ENCODE results near the gene ACSS1.

ACSS1 gene

DNA sequence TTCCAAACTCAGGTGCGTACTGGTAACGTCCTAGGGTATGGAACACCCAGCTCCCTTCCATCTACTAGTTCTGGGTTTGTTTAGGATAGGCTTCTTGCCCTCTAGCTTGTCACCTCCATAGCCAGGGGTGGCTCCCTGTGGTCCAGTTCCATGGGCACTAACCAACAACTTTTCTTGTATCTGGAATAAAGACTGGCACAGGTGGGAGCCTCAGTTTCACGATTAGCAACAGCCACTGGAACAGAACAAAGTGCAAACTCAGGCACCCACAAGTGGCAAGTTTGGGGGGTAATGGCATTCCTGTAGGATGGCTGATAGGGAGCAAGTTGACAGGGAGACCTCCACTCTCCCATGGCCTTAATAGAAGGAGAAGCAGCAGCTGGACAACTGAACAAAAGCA is 59.8 kb downstream of the ACSS1 start:
- TF ChIP-seq FOXP2 (optimal IDR thresholded peaks at IDR 0.05; ENCODE audit: control extremely low read depth, extremely low read length, insufficient read depth) = no peak
- no peaks in the 10 kb centered on the region for H3K36me3 ChIP-seq (ENCODE audit: insufficient read depth, low read length)
- no peak overlapping the region for H3K27ac ChIP-seq
- H3K9me3 ChIP-seq (ENCODE audit: low read depth, low read length) = no peaks in the 10 kb centered on the region
- no peak for DNase-seq (ENCODE audit: low read depth, low spot score)
- H3K4me3 ChIP-seq = no peak overlapping the region
- H3K9ac ChIP-seq (ENCODE audit: insufficient read length) = no peak overlapping the region

- Histone ChIP-seq H3K27ac (no peak overlapping the region), H3K36me3 (ENCODE audit: insufficient read depth, low read length) (no peaks in the 10 kb centered on the region), H3K4me3 (no peak overlapping the region), H3K9me3 (ENCODE audit: low read depth, low read length) (no peaks in the 10 kb centered on the region), H3K9ac (ENCODE audit: insufficient read length) (no peak overlapping the region)
- no peak for DNase-seq (ENCODE audit: low read depth, low spot score)
- TF ChIP-seq POLR2AphosphoS5 (IDR thresholded peaks at IDR 0.05; ENCODE audit: borderline replicate concordance, low read depth, low read length) (no peak), FOXP2 (optimal IDR thresholded peaks at IDR 0.05; ENCODE audit: control extremely low read depth, extremely low read length, insufficient read depth) (no peak), EZH2 (IDR thresholded peaks at IDR 0.05) (no peak)
These were observed 61.2 kb downstream of the ACSS1 start for GRCh38 chr20:24996449-24997377.

DNA sequence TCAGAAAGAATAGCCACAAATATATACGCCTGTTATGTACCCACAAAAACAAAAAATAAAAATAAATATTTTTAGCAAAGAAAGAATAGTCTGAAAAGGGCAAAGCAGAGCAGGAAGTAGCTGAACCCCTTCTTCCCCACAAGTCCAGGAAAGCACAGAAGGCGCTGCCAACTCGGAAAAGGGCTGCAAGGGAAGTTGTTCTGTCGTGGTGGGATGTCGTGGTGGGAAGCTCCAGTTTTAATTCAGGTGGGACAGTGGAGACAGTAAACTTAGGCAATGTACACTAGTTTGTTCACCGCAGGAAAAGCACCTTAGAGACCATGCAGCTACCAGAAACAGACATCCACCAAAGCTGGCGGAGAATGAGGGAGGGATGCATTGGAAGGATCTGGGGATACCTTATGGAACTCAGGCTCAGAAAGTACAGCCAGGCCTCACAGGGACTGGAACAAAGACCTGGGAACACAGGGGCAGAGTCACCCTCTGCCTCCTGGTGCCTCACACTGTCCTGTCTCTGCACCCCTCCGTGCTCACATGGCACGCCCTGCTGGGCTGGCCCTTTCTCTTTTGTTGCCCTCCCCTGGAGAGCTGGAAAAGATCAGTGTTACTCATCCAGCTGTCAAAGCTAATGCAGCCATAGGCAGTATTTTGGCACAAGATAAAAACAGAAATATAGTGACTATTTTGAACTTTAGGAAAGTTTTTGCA is 62.0 kb downstream of the ACSS1 start:
- no peak for DNase-seq (ENCODE audit: low read depth, low spot score)
- TF ChIP-seq EZH2 (IDR thresholded peaks at IDR 0.05) = no peak
- no peak for TF ChIP-seq FOXP2 (optimal IDR thresholded peaks at IDR 0.05; ENCODE audit: control extremely low read depth, extremely low read length, insufficient read depth)
- no peak for TF ChIP-seq POLR2AphosphoS5 (IDR thresholded peaks at IDR 0.05; ENCODE audit: borderline replicate concordance, low read depth, low read length)
- Histone ChIP-seq H3K4me3 (no peak overlapping the region), H3K36me3 (ENCODE audit: insufficient read depth, low read length) (no peaks in the 10 kb centered on the region), H3K27ac (no peak overlapping the region), H3K9me3 (ENCODE audit: low read depth, low read length) (no peaks in the 10 kb centered on the region), H3K9ac (ENCODE audit: insufficient read length) (no peak overlapping the region)

DNA sequence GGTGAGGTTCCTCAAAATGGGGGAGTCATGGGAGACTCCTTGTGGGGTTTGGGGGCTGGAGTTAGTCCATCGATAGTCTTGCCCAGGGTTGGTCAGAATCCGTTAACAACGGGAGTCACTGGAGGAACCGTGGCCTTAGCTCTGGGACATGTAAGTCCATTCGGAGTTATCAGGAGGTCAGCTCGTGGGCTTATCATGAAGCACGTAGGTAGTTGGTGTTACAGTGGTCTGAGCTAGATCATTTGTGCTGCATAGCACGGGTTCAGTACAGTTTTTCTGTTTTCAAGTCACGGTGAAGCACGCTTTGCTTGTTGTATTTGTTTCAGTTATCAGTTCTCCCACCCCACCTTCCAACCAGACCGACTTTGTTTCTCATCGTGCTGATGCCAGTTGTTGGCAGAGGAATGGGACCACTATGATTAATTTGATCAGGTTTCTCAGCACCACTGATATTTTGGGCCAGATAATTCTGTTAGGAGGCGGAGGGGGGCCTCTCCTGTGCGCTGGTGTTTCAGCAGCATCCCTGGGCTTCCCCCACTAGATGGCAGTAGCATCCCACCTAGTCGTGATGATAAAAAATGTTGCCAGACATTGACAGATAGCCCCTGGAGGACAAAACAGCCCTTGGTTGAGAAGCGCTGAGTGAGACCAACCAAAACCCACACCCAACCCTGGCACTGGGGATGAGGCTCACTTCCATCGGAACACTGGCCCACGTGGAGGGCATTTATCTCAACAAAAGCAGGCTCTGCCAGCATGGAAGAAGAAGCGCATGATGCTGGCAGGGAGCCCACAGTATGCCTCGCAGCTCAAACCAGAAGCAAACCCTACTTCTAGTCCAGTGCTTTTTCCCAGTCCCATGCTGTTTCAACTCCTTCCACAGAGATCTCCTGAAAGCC is 63.2 kb downstream of the ACSS1 start:
- Histone ChIP-seq H3K9ac (ENCODE audit: insufficient read length) (no peak overlapping the region), H3K36me3 (ENCODE audit: insufficient read depth, low read length) (no peaks in the 10 kb centered on the region), H3K9me3 (ENCODE audit: low read depth, low read length) (no peaks in the 10 kb centered on the region), H3K27ac (no peak overlapping the region), H3K4me3 (peak overlapping the region; percentile 25)
- DNase-seq (ENCODE audit: low read depth, low spot score) = no peak
- no peak for TF ChIP-seq POLR2AphosphoS5 (IDR thresholded peaks at IDR 0.05; ENCODE audit: borderline replicate concordance, low read depth, low read length)
- TF ChIP-seq EZH2 (IDR thresholded peaks at IDR 0.05) = no peak
- no peak for TF ChIP-seq FOXP2 (optimal IDR thresholded peaks at IDR 0.05; ENCODE audit: control extremely low read depth, extremely low read length, insufficient read depth)

- no peaks in the 10 kb centered on the region for H3K36me3 ChIP-seq (ENCODE audit: insufficient read depth, low read length)
- no peak for DNase-seq (ENCODE audit: low read depth, low spot score)
- H3K4me3 ChIP-seq = no peak overlapping the region
- H3K27ac ChIP-seq = no peak overlapping the region
- no peak overlapping the region for H3K9ac ChIP-seq (ENCODE audit: insufficient read length)
- no peaks in the 10 kb centered on the region for H3K9me3 ChIP-seq (ENCODE audit: low read depth, low read length)
- TF ChIP-seq EZH2 (IDR thresholded peaks at IDR 0.05) = no peak
- no peak for TF ChIP-seq FOXP2 (optimal IDR thresholded peaks at IDR 0.05; ENCODE audit: control extremely low read depth, extremely low read length, insufficient read depth)
- TF ChIP-seq POLR2AphosphoS5 (IDR thresholded peaks at IDR 0.05; ENCODE audit: borderline replicate concordance, low read depth, low read length) = no peak
These were observed 63.8 kb downstream of the ACSS1 start for GRCh38 chr20:24994186-24994465.

DNA sequence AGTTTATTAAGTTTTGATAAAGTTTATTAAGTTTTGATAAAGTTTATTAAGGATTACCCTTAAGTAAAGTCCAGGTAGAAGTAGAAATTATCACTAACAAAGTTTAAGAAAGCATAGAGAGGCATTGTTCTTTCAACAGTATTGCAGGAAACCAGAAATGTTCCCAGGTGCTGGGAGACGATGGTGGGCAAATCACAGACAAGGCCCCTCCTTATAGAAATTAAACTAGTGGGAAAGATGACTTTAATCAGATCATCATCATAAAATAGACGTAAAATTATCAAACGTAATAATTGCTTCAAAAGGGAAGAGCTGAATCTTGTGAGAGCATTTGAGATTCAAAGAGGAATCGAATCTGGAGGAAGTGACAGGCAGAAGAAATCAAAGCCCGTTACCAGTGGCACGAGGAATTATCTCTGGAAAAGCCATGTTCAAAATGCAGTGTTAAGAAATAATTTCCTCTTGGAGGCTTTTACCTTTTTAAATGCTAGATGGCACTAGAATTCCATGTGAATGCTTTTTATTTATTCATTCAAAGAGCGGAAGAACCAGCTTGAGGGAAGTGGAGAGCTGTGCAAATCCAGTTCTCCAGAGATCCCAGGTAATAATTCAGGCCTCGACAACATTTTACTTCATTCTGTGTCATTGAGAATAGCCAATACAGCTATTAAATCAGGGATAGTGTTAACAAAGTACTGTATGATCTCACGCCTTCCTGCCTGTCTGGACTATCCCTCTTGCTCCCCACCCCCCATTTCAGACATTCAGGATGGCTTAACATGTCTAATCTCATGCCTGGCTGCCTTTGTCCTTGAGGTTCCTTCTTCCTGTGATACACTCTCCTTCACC is 64.4 kb downstream of the ACSS1 start:
- Histone ChIP-seq H3K36me3 (ENCODE audit: insufficient read depth, low read length) (no peaks in the 10 kb centered on the region), H3K4me3 (peak overlapping the region; percentile 91), H3K9ac (ENCODE audit: insufficient read length) (peak overlapping the region; percentile 80), H3K9me3 (ENCODE audit: low read depth, low read length) (no peaks in the 10 kb centered on the region), H3K27ac (no peak overlapping the region; the same call in 1 of the 2 replicates)
- TF ChIP-seq POLR2AphosphoS5 (IDR thresholded peaks at IDR 0.05; ENCODE audit: borderline replicate concordance, low read depth, low read length) (no peak), EZH2 (IDR thresholded peaks at IDR 0.05) (no peak), FOXP2 (optimal IDR thresholded peaks at IDR 0.05; ENCODE audit: control extremely low read depth, extremely low read length, insufficient read depth) (no peak)
- DNase-seq (ENCODE audit: low read depth, low spot score) = no peak

- Histone ChIP-seq H3K36me3 (ENCODE audit: insufficient read depth, low read length) (no peaks in the 10 kb centered on the region), H3K9ac (ENCODE audit: insufficient read length) (peak within 1 kb of the TSS; percentile 80), H3K4me3 (peak within 1 kb of the TSS; percentile 91), H3K27ac (no peak within 1 kb of the TSS; the same call in 1 of the 2 replicates), H3K9me3 (ENCODE audit: low read depth, low read length) (no peaks in the 10 kb centered on the region)
- TF ChIP-seq FOXP2 (optimal IDR thresholded peaks at IDR 0.05; ENCODE audit: control extremely low read depth, extremely low read length, insufficient read depth) (peak; percentile 45), EZH2 (IDR thresholded peaks at IDR 0.05) (no peak), POLR2AphosphoS5 (IDR thresholded peaks at IDR 0.05; ENCODE audit: borderline replicate concordance, low read depth, low read length) (peak; percentile 96)
- no peak for DNase-seq (ENCODE audit: low read depth, low spot score)
These were observed 65.3 kb downstream of the ACSS1 start, which contains the start of gene APMAP for GRCh38 chr20:24992487-24993205. Gene APMAP (minus strand): TSS chr20:24992751. CDS start chr20:24992688, 63 bp downstream.

Measured in SK-N-MC (cell line).